CD14-positive monocyte (primary cell): ENCODE results near the gene CHCHD10. TPM values are rescaled to one million over a fixed set of nuclear protein-coding genes. Genes with fewer than 3 reads are reported as not detected.

Experiments
- DNase-seq, 3 donors: peaks; one replicate each; pipeline ENCODE4 v3.0.0-alpha.2; 2011 to 2022
- H2AFZ ChIP-seq: 2 replicates; pipeline ENCODE4 v1.6.0; 2012; ENCODE audit warnings: mild to moderate bottlenecking, low read depth, low read length, inconsistent platforms; ENCODE audit not compliant: insufficient read depth, poor library complexity, severe bottlenecking
- H3K27ac ChIP-seq, 2 donors: 1 replicate in 1 of 2; 2 replicates in 1 of 2; pipeline ENCODE4 v1.5.1; 2012 to 2013; ENCODE audit warnings: low read length in 2 of 2, control low read depth in 1 of 2, inconsistent platforms in 1 of 2, low read depth in 1 of 2, mild to moderate bottlenecking in 1 of 2
- H3K27me3 ChIP-seq, 2 donors: one replicate each; pipeline versions ENCODE4 v1.6.0 to v1.6.1; 2011 to 2013; ENCODE audit warnings: low read length in 2 of 2; ENCODE audit not compliant: control insufficient read depth in 2 of 2, insufficient read depth in 2 of 2
- H3K36me3 ChIP-seq, 2 donors: replicated peaks in 1 of 2; 1 replicate in 1 of 2; 2 replicates in 1 of 2; pipeline versions ENCODE4 v1.5.1 to v1.6.1; 2012 to 2013; ENCODE audit warnings: low read length in 2 of 2, control low read depth in 1 of 2, inconsistent platforms in 1 of 2, mild to moderate bottlenecking in 1 of 2; ENCODE audit not compliant: insufficient read depth in 2 of 2, control insufficient read depth in 1 of 2
- H3K4me1 ChIP-seq, 2 donors: 1 replicate in 1 of 2; 2 replicates in 1 of 2; pipeline versions ENCODE4 v1.5.1 to v1.6.1; 2012 to 2013; ENCODE audit warnings: low read length in 2 of 2, control low read depth in 1 of 2, inconsistent platforms in 1 of 2, mild to moderate bottlenecking in 1 of 2, moderate library complexity in 1 of 2; ENCODE audit not compliant: insufficient read depth in 2 of 2, control insufficient read depth in 1 of 2
- H3K4me2 ChIP-seq: replicated peaks from 2 replicates; pipeline ENCODE3; 2012; ENCODE audit warnings: low read length, moderate library complexity, mild to moderate bottlenecking; ENCODE audit not compliant: poor library complexity, severe bottlenecking; ENCODE audit errors: extremely low read depth
- H3K4me3 ChIP-seq, 3 experiments: fragments of 200-600 bp in 1 of 3; sonication (generic) in 1 of 3; replicated peaks in 1 of 3; 1 replicate in 2 of 3; 2 replicates in 1 of 3; pipeline ENCODE4 v1.5.1; 2011 to 2013; ENCODE audit warnings: low read length in 3 of 3, mild to moderate bottlenecking in 3 of 3, control low read depth in 2 of 3, low read depth in 2 of 3, inconsistent platforms in 1 of 3, moderate library complexity in 1 of 3
- H3K79me2 ChIP-seq: 2 replicates; pipeline ENCODE4 v1.6.0; 2012; ENCODE audit warnings: mild to moderate bottlenecking, control low read depth, inconsistent platforms, low read length, moderate library complexity; ENCODE audit not compliant: insufficient read depth
- H3K9ac ChIP-seq: 2 replicates; pipeline ENCODE4 v1.6.0; 2017; ENCODE audit warnings: low read length, mild to moderate bottlenecking; ENCODE audit not compliant: insufficient read depth, poor library complexity, severe bottlenecking
- H3K9me3 ChIP-seq, 2 donors: replicated peaks in 1 of 2; 1 replicate in 1 of 2; 2 replicates in 1 of 2; pipeline versions ENCODE4 v1.5.1 to v1.6.1; 2012 to 2013; ENCODE audit warnings: low read length in 2 of 2, control low read depth in 1 of 2; ENCODE audit not compliant: control insufficient read depth in 1 of 2, insufficient read depth in 1 of 2
- H4K20me1 ChIP-seq: 2 replicates; pipeline ENCODE4 v1.6.0; 2012; ENCODE audit warnings: mild to moderate bottlenecking, low read length, control low read depth, moderate library complexity; ENCODE audit not compliant: insufficient read depth
- H3K27ac Mint-ChIP-seq, 7 donors: one replicate each; pipeline ENCODE4 v1.8.0; 2020; ENCODE audit warnings: mild to moderate bottlenecking in 7 of 7, mixed read lengths in 7 of 7, moderate library complexity in 6 of 7, inconsistent platforms in 2 of 7
- H3K27me3 Mint-ChIP-seq, 3 donors: one replicate each; pipeline ENCODE4 v1.8.0; 2021 to 2022; ENCODE audit warnings: low read depth in 3 of 3, mild to moderate bottlenecking in 3 of 3, mixed read lengths in 3 of 3, moderate library complexity in 3 of 3, inconsistent platforms in 1 of 3
- H3K36me3 Mint-ChIP-seq, 2 donors: one replicate each; pipeline ENCODE4 v1.8.0; 2020; ENCODE audit warnings: mixed read lengths in 2 of 2, inconsistent platforms in 1 of 2, mild to moderate bottlenecking in 1 of 2
- H3K4me1 Mint-ChIP-seq: one replicate; pipeline ENCODE4 v1.8.0; 2020; ENCODE audit warnings: mild to moderate bottlenecking, mixed read lengths
- H3K4me3 Mint-ChIP-seq, 2 donors: one replicate each; pipeline ENCODE4 v1.8.0; 2020; ENCODE audit warnings: mild to moderate bottlenecking in 2 of 2, mixed read lengths in 2 of 2, moderate library complexity in 1 of 2
- H3K9me3 Mint-ChIP-seq, 7 donors: one replicate each; pipeline ENCODE4 v1.8.0; 2020 to 2022; ENCODE audit warnings: mixed read lengths in 7 of 7, mild to moderate bottlenecking in 6 of 7, moderate library complexity in 6 of 7, inconsistent platforms in 2 of 7
- CTCF ChIP-seq: fragments of 200-600 bp; IDR thresholded peaks from one replicate; pipeline ENCODE4 v1.8.0; 2022; ENCODE audit warnings: antibody characterized with exemption, mild to moderate bottlenecking
- WGBS: methylation state at CpG from one replicate; pipeline ENCODE4 v1.1.5; 2013; ENCODE audit warnings: missing lambda C conversion rate; ENCODE audit not compliant: insufficient coverage; 5-methylcytosine and 5-hydroxymethylcytosine counted together
- intact Hi-C, 2 donors: fragments of 100-400 bp; cut with micrococcal nuclease; formaldehyde crosslinking; loops; one replicate each; pipeline versions ENCODE4 v1.15.0 to v1.15.1; 2023
- polyA plus RNA-seq, 3 donors: library from polyadenylated mRNA; depleted of rRNA in 1 of 3; unstranded in 2 of 3; stranded (reverse) in 1 of 3; fragments of 300-500 nt in 2 of 3; fragments of >200 nt in 1 of 3; fragmentation: Illumina TruSeq in 2 of 3; gene quantifications; 1 replicate in 2 of 3; 2 replicates in 1 of 3; pipeline ENCODE4 v1.2.3, GENCODE V29; 2012 to 2021

CHCHD10 gene
- polyA plus RNA-seq, 3 donors, result 15.3 to 46.7 (median 26.8) TPM

DNA sequence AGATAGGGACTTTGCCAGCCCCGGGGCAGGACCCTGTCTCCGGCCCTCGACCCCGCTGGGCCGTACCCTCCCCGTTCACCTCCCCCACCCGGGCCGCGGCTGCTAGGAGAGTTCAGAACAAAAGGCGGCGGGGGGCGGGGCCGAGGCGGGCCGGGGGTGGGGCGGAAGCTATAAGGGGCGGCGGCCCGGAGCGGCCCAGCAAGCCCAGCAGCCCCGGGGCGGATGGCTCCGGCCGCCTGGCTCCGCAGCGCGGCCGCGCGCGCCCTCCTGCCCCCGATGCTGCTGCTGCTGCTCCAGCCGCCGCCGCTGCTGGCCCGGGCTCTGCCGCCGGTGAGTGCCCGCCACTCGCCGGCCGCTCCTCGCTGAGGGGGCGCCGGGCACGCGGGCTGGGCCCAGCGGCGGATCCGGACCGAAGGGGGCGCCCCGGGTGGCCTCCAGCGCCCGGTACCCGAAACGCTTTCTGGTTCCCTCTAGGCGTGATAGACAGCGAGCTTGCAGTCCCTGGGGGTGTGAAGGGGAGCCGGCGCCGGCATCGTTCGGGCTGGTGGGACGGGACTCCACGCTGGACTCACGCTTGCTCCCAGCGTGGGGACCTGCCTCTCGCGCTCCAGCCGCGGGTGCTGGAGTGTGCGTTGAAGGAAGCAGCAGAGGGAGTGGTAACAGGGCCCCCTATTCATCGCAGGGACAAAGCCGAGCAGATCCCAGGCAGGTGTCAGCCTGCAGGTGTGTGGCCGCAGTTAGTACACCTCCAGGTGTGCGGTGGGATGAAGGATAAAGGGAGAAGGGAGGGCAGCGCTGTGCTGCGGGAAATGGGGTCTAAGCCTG lies 5.1 kb upstream of the CHCHD10 start, which contains the start of gene MMP11:
Gene MMP11 (plus strand): TSS at position 201 of the 825 bp plus-strand sequence. CDS start 22 bp downstream, at position 223.
- intact Hi-C loops, result no loop called here
- no peaks in the 10 kb centered on the region for H3K36me3 ChIP-seq
- WGBS, result 6% methylated on average over 70 of the region's 79 CpGs

GRCh38 chr22:23772315-23772648 lies 4.5 kb upstream of the CHCHD10 start:
- no peak overlapping the region for H3K27ac Mint-ChIP-seq
- peaks cover 7 to 23% of the 10 kb centered on the region in 2 donors for H3K27me3 ChIP-seq
- intact Hi-C loops, result no loop called here
- 25% methylated on average over 4 of the region's 6 CpGs for WGBS
- no peak overlapping the region for H3K9ac ChIP-seq
- peak overlapping the region in 1 of 3 experiments; percentile 56 for H3K4me3 ChIP-seq
- H3K9me3 Mint-ChIP-seq, result peaks cover 0 to 6% (median 3%) of the 10 kb centered on the region in 7 donors
- no peak overlapping the region for H2AFZ ChIP-seq
- H3K4me1 ChIP-seq, result peaks cover 17 to 30% of the 10 kb centered on the region in 2 donors
- H3K36me3 Mint-ChIP-seq, result peaks cover 0 to 5% of the 10 kb centered on the region in 2 donors
- H3K27ac ChIP-seq, result no peak overlapping the region
- peaks cover 30 to 33% (median 31%) of the 10 kb centered on the region in 3 donors for H3K27me3 Mint-ChIP-seq
- DNase-seq, result no peak
- peaks cover 7% of the 10 kb centered on the region for H3K79me2 ChIP-seq
- peaks cover 10% of the 10 kb centered on the region for H3K4me1 Mint-ChIP-seq
- no peaks in the 10 kb centered on the region for H3K9me3 ChIP-seq
- no peak for TF ChIP-seq CTCF
- H4K20me1 ChIP-seq, result no peaks in the 10 kb centered on the region
- H3K4me2 ChIP-seq, result peak overlapping the region; percentile 79
- peak overlapping the region; percentile 62 to 86 for H3K4me3 Mint-ChIP-seq
- H3K36me3 ChIP-seq, result no peaks in the 10 kb centered on the region

More for the DNA sequence above, 5.1 kb upstream of the CHCHD10 start, which contains the start of gene MMP11:
- peak within 1 kb of the TSS; percentile 79 for H3K4me2 ChIP-seq
- no peak within 1 kb of the TSS for H3K9ac ChIP-seq
- Mint-ChIP-seq H3K9me3 (peaks cover 0 to 6% (median 3%) of the 10 kb centered on the region in 7 donors), H3K4me3 (peak within 1 kb of the TSS; percentile 62 to 88), H3K27ac (no peak within 1 kb of the TSS), H3K4me1 (peaks cover 10% of the 10 kb centered on the region), H3K27me3 (peaks cover 30 to 33% (median 31%) of the 10 kb centered on the region in 3 donors), H3K36me3 (peaks cover 0 to 5% of the 10 kb centered on the region in 2 donors)
- H3K4me3 ChIP-seq, result peak within 1 kb of the TSS in 2 of 3 experiments; percentile 12 to 56
- H4K20me1 ChIP-seq, result no peaks in the 10 kb centered on the region
- H3K79me2 ChIP-seq, result peaks cover 3% of the 10 kb centered on the region
- peaks cover 7 to 23% of the 10 kb centered on the region in 2 donors for H3K27me3 ChIP-seq
- no peak within 1 kb of the TSS for H3K27ac ChIP-seq
- peak in 1 of 3 donors; percentile 22 for DNase-seq
- TF ChIP-seq CTCF, result no peak
- peak within 1 kb of the TSS; percentile 59 for H2AFZ ChIP-seq
- no peaks in the 10 kb centered on the region for H3K9me3 ChIP-seq
- peaks cover 16 to 25% of the 10 kb centered on the region in 2 donors for H3K4me1 ChIP-seq
